Kidney tubule cell (primary cell): ENCODE data around the gene C1orf35.

Experiments
- DNase-seq: peaks from one replicate; pipeline ENCODE4 v3.0.0-alpha.2; 2018; ENCODE audit warnings: low spot score

The C1orf35 gene

DNA sequence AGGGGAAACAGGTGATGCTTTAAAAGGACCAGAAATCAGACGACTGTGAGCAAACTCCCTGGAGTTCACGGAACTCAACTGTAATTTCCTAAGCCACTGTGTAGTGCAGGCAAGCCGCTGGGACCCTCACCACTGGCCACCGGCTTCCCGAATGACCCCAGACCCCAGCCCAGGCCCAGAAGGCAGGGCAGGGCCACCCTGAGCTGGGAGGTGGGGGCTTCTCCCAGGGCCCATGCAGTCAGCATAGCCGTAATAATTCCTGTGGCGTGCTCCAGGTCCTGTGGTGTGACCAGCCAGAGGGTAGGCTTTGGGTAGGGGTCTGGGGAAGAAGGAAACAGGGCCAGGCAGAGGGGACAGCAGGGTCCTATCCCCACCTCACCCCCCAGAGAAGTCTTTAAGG lies 24.1 kb downstream of the C1orf35 start:
- DNase-seq: no peak

DNA sequence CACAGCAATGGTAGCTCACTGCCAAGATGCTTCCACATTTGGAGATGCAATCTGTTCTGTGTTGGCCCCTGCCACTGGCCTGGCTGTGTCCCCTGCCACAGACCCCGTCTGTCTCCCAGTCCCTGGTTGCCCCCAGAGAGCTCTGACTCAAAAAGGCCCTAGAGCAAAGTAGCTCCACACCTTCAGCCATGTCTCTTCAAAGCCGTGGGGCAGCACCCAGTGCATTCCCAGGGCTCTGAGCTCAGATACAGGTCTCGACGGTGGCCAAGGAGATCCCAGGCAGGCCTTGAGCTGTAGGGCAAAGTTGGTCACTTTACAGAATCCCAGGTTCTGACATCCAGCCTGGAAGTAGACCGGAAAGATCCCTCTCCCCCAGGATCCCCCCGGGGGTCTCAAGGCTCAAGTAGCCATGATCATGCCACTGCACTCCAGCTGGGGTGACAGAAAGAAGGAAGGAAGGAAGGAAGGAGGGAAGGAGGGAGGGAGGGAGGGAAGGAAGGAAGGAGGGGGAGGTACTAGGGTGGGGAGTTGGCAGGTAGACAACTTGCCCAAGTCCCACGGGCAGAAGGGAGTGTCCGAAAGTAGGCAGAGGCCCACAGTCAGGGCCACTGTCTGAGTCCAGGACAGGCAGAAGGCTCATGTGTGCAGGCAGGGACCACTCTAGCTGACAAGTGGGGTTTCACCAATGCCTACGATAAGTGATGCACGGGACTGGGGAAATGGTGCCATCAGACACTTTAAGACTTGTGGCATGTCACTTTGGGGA lies 25.4 kb downstream of the C1orf35 start:
- no peak for DNase-seq

DNA sequence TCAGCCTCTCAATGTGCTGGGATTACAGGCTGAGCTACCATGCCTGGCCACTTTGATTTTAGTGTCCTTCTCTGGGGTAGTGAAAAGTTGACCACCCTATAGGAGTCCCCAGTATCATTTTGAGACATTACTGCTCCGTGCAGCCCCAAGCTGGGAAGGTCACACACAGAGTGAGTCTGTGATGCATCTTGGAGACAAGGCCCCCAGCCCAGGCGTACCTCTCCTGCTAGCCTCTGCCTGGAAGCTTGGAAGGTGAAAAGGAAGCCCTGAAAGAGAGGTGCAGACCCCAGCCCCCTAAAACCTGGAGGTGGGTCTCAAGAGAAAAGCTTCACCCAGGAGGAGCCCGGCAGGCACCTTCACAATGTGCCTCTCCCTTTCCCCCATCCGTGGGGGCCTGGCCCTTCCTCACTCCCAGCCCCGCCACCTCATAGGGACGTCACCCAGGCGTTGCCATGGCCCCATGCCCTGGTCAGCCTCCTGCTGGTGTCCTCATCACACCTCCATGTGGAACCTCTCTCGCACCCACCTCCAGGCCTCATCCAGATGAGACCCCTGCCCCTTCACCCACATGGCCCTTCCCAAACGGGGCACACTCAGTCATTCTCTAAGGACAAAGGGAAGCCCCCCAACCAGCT lies 26.2 kb downstream of the C1orf35 start:
- no peak for DNase-seq

DNA sequence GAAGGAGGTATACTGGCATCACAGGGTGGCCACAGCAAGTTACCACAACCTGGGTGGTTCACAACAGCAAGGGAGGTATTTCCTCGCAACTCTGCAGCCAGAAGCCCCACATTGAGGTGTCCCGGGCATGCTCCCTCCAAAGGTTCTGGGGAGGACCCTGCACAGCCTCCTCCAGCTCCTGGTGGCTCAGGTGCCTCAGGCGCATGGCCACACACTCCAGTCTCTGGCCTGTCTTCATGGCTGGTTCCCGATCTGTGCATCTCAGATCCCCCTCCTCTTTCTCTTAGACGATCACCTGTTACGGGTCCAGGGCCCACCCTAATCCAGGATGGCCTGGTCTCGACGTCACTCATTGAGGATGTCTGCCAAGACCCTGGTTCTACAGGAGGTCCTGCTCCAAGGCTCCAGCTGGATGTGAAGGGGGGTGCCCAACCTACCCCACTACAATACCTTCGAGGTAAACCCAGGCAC lies 27.3 kb downstream of the C1orf35 start:
- no peak for DNase-seq

DNA sequence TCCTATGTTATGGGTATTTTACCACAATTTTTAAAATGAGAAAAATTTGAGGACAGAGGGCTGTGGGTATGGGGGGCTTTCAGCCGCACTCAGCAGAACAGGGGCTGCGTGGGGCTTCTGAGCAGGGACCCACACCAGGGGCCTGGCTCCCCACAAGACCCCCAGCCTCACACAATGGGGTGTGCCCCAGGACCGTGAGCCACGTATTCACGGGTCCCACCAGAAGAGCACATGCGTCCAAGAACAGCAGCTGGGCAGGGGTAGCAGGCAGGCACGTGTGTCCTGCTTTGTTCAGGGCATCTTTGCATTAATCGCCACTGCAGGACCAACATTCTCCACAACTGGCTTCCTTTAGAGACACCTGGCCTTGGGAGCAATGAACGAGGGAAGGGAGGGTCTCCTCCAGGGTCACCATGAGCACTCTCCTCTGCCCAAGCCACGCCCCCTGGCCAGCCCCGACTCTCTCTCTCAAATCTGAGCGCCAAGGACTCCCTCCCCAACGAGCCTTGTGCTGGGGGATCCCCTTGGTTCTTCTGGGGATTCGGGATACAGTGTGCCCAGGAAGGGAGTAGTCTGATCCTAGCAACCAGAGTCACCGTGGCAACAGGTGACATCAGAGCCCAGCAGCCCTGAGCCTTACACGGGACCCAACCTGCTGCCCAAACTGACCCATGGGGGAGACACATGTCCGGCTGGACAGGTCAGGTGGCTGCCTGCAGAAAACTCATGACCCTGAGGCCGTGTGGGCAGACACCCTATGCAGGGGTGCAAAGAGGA lies 28.0 kb downstream of the C1orf35 start:
- DNase-seq: no peak

DNA sequence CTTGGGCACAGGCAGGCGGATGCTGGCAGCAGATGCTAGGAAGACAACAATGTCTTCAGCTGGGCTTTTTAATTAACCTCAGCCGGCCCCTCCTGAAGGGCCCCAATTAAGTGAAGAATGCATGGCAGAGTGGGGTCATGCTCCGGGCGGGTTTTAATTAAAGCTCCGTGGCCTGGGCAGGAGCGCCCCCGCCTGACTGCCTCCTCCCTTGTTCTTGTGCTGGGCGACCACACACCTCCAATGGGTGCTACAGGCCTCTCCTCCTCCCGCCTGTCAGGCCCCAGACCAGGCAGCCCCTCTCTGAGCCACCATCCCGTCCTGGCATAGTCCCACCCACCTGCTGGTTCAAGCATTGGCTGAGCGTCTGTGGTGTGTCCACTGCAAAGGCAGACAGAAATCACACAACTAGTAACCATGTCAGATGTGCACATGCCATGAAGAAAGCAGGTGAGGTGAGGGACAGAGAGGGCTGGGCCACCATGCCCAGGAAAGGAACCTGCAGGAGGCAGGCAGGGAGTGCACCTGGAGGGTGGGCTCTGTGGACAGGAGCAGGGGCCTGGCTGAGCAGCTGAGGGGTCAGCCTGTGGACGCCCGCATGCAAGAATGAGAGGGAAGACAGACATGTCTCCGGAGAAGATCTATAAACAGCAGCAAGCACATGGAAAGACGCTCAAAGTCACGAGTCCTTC lies 29.1 kb downstream of the C1orf35 start:
- DNase-seq: peak; percentile 17

DNA sequence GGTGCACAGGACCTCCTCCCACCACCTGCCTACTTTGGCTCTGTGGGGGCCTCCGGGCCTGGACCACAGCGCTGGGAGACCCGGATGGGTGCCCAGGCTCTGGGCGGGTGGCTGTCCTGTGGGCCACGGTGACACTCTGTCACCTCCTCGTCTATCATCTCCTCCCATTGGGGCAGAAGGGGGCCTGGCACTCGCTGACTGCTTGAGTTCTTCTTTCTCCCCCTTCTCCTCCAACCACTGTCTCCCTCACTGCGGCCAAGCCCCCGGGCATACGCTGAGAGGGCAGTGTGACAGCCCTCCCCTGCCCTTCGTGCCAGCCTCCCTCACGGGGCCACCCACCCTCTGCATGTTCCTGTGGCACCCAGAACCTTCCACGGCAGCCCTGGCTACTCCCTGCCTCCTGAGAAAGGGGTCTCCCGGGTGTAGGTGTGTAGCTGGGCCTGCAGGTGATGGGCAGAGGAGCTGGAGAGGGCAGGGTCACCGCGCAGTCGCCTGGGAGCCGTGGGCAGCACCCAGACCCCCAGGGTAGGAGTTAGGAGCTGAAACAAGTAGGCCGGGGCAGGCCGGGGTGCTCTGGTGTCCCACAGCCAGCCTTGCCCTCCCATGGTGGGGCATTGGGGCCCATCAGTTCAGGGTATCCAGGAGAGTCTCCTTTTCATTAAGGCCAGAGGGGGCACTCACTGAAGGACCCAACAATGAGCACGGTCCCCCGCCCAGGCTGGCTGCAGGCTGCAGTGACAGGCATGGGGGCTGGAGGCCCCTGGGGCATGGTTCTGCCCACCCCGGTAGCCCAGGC lies 29.9 kb downstream of the C1orf35 start:
- DNase-seq: no peak

DNA sequence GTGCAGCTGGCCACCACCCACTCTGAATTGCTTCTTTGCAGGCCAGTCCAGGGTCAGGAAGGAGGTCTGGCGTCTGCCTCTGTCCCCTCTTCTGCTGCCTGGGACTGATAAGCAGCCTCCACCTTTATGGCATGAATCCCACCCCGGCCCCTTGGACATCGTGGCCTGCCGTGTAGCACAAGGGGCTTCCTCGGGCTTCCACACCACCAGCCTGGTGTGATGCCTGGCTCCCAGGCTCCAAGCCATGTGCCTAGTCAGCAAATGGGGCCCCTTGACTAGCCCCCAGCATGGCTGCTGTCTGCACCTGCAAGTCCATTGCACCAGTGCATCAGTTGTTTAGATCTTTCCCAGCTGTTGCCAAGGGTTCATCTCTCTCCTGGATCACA lies 30.5 kb downstream of the C1orf35 start:
- no peak for DNase-seq

DNA sequence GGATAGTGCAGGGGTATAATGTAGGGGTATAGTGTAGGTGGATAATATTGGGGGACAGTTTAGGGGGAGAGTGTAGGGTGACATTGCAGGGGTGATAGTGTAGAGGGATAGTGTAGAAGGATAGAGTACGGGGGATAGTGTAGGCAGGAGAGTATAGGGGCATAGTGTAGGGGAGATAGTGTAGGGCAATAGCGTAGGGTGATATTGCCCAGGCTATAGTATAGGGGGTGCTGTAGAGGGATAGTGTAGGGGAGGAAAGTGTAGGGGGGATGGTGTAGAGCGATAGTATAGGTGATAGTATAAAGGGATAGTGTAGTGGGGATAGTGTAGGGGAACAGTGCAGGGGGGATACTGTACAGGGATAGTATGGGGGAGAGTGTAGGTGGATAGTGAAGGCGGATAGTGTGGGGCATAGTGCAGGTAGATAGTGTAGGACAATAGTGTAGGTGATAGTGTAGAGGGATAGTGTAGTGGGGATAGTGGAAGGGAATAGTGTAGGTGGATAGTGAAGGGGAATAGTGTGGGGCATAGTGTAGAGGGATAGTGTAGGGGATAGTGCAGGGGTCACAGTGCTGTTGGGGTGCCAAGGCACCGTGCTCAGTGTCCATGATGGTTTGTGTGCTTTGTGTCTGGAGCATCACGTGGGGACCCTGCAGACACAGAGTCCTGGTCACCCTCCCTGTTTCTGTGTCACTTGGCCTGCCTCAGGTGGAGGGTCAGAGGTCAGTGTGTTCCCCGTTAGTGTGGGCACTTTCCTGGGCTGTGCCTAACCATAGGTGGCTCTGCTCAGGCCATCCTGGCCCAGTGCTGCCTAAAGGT lies 31.1 kb downstream of the C1orf35 start:
- DNase-seq: no peak

DNA sequence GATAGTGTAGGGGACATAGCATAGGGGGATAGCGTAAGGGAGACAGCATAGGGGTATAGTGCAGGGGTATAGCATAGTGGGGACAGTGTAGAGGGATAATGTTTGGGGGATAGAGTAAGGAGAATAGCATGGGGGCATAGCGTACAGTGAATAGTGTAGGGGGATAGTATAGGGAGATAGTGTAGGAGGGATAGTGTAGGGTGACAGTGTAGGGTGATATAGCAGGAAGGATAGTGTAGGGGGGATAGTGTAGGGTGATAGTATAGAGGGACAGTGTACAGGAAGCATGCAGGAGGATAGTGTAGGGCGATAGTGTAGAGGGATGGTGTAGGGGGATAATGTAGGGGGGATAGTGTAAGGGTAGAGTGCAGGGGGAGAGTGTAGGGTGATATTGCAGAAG lies 32.3 kb downstream of the C1orf35 start:
- no peak for DNase-seq

DNA sequence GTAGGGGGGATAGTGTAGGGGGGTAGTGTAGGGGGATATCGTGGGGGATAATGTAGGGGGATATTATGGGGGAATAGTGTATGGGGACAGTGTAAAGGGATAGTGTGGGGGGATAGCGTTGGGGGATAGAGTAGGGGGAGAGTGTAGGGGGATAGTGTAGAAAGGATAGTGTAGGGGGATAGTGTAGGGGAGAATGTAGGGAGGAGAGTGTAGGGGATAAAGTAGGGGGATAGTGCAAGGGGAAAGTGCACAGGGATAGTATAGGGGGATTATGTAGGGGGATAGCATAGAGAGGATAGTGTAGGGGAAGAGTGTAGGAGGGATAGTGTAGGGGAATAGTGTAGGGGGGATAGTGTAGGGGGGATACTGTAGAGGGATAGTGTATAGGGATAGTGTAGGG lies 33.0 kb downstream of the C1orf35 start:
- no peak for DNase-seq

DNA sequence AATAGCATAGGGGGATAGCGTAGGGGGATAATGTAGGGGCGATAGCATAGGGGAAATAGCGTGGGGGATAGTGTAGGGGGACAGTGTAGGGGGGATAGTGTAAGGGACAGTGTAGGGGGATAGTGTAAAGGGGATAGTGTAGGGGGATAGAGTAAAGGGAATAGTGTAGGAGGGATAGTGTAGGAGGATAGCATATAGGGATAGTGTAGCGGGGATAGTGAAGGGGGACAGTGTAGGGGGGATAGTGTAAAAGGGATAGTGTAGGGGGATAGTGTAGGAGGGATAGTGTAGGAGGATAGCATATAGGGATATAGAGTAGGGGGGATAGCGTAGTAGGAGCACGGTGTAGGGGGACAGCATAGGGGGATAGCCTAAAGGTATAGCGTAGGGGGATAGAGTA lies 34.8 kb downstream of the C1orf35 start:
- no peak for DNase-seq

DNA sequence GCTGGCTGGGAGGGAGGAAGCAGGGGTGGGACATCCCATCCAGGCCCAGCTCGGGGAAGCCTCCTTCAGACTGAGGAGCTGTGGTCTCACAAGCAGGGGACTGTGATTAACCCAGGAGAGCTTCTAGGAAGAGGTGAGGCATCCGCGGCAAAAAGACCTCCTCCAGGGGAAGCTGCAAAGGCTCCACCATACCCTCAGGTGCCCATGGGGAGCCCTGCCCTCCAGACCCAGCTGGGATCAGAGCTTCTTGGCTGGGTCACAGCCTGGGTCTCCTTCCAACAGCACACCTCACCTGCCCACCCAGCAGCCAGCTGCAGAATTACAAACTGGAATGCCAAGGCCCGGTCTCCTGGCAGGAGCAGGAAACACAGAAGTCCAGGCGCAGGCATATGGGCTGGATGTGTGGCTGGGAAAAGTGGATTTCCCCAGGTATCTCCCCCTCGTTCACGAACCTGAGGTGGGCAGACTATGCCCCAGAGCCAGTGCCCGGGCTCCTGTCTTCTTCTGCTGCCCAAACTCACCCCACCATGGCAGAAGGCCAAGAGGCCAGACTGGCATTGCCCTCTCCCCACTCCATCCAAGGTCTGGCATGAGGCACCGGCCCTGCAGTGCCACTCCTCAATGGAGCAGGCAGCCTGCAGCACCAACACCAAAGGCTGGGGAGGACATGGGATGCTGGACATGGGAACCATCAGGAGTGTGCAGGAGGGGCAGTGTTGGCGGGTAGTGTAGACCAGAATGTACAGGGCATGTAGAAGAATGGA lies 36.1 kb downstream of the C1orf35 start:
- DNase-seq: no peak

DNA sequence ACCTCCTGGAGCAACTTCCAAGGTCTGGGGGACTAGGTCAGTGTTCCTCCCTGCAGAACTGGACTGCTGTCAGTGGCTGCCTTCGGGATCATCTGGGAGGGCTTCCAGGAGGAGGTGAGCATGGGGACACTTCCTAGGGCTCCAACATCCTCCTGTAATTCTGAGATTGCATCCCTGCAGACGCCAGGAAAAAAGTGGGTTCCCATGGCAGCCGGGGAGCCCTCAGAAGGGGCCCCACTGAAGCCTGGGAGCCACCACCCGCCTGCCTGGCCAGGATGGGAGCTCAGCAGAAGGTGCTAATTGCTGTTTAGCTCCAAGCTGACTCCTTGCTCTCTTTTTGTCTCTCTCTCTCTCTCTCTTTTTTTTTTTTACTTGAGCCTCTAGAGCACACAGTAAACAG lies 36.7 kb downstream of the C1orf35 start:
- DNase-seq: no peak

DNA sequence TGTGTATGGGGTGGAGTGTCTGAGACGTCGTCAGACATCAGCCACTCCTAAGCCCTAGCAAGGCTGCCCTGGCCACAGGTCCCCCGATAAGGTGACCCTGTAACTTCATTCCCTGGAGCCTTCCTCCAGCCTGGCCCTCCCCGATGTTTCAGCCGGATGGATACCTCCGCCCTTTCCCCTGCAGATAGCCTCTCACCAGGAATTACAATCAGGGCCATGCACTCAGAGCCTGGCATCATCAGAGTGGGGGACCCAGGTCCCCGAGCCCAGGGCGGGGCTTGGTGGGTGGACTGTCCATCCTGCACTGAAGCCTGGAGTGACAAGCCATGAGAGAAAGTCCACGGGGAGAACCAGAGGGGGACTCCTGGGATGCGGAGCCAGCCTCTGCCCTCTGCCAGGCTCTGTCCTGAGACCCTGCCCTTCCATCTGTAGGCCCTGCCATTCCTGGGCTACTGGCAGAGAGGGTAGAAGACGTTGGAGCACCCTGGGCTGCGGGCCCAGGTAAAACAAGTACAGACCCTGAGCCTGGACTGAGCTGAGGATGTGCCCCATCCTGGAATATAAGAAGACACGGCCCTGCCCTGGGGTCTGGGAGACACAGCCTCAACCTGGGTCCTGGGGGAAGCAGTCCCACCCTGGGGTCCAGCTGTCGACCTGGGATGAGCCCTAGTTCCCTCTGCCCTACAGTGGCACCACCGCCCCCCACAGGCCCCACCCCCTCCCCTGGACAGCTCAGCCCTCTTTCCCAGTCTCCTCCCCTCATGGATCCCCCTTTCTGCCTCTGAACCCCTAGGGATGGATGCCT lies 37.4 kb downstream of the C1orf35 start:
- no peak for DNase-seq

DNA sequence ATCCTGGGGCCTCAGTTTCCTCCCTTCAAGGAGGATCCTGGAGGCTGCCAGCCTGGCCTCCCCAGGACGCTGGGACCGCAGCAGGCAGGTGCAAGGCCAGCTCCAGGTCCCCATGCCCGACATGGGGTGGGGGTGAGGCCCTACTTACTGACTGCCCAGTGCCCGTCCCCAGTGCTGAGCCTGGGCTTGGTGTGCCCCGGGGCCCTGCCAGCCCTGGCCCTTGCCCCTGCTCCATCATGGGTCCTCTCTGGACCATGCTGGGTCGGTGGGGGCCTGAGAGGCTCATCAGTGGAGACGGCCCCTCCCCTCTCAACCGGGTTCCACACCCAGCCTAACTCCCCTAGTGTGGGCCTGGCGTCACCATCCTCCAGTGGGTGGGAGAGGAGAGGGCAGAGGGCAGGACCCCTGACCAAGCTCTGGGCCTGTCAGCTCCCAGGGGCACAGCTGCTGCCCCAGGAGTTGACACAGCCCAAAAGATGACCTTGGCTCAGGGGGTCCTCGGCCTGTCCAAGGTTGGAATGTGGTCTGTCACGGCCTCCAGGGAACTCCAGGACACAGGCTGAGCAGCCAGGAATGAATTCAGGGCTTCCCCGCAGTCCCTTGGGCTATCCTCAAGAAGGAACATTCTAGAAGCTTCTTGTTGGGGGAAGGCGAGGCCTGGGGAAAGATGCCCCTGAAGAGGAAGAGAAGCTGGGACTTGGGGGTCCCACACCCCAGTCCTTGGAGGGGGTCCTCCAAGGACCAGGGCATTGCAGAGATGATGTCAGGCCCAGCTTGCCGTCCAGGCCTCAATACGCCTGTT lies 38.2 kb downstream of the C1orf35 start:
- DNase-seq: no peak

DNA sequence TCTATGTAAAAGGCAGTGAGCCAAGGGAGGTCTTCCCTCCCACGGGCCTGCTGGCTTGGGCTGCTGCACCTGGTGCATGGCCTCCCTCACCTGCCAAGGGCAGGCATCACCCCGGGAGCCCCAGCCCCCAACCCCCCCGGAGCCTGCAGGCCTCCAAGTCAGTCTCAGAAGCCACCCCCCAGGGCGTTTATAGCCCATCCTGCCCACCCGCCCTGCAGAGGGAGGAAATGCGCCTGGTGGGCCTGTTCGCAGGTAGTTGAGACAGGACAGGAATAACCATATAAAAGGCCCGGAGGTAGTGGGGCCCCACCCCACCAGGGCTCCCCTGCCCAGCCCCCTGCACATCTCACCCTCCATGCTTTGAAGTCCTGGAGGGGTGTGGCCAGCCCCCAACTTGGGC lies 38.8 kb downstream of the C1orf35 start:
- DNase-seq: no peak
